HG03520 (cell line): ENCODE data around the gene ACADM.
"Not testable (repeated sequence)": the region's sequence is repeated elsewhere in the genome, so short reads cannot be mapped to it uniquely, and the experiment has no call there.

ENCODE experiments used
- ATAC-seq: cut with Tn5 transposase; IDR thresholded peaks from one replicate; pipeline ENCODE4 v1.9.1; 2021; ENCODE audit warnings: mild to moderate bottlenecking, moderate library complexity; ENCODE audit not compliant: unreplicated experiment

ACADM gene

GRCh38 chr1:75792091-75792490 is 67.6 kb downstream of the ACADM start:
- no peak for ATAC-seq

GRCh38 chr1:75794382-75794781 is 69.9 kb downstream of the ACADM start:
- no peak for ATAC-seq

GRCh38 chr1:75795703-75796193 is 71.2 kb downstream of the ACADM start:
- no peak for ATAC-seq

- ATAC-seq, result no peak
Measured at GRCh38 chr1:75796376-75797272, 72.1 kb downstream of the ACADM start, which contains the start of gene MSH4. Gene MSH4, plus strand, starts transcription at chr1:75796882. Its CDS starts 104 bp downstream, at chr1:75796986.

GRCh38 chr1:75797273-75797588 is 72.7 kb downstream of the ACADM start:
- no peak for ATAC-seq

GRCh38 chr1:75797606-75798216 is 73.2 kb downstream of the ACADM start:
- no peak for ATAC-seq

- not testable (repeated sequence) for ATAC-seq
Measured at GRCh38 chr1:75801480-75801879, 77.0 kb downstream of the ACADM start.

- no peak for ATAC-seq
Measured at GRCh38 chr1:75808921-75809320, 84.4 kb downstream of the ACADM start.

GRCh38 chr1:75810113-75810512 is 85.6 kb downstream of the ACADM start:
- not testable (repeated sequence) for ATAC-seq

- ATAC-seq, result no peak
Measured at GRCh38 chr1:75811211-75811981, 86.9 kb downstream of the ACADM start.

- no peak for ATAC-seq
Measured at GRCh38 chr1:75812065-75812464, 87.6 kb downstream of the ACADM start.
